Mammary epithelial cell (primary cell): ENCODE measurements around the gene ADCY7.

Source experiments
- EZH2 ChIP-seq: IDR thresholded peaks from 2 replicates; pipeline ENCODE4 v1.6.1; 2012; ENCODE audit warnings: low read length, inconsistent platforms, borderline replicate concordance
- TF ChIP-seq, protein P1 (sequence below), 2 donors: IDR thresholded peaks in 1 of 2; conservative IDR thresholded peaks in 1 of 2; 2 replicates each; pipeline ENCODE4 v1.5.1; 2011 to 2012; ENCODE audit warnings: inconsistent platforms in 2 of 2, low read length in 2 of 2, mild to moderate bottlenecking in 2 of 2, control low read depth in 1 of 2, low read depth in 1 of 2; ENCODE audit not compliant: insufficient read depth in 1 of 2; ENCODE audit errors: extremely low read depth in 1 of 2

DNA sequence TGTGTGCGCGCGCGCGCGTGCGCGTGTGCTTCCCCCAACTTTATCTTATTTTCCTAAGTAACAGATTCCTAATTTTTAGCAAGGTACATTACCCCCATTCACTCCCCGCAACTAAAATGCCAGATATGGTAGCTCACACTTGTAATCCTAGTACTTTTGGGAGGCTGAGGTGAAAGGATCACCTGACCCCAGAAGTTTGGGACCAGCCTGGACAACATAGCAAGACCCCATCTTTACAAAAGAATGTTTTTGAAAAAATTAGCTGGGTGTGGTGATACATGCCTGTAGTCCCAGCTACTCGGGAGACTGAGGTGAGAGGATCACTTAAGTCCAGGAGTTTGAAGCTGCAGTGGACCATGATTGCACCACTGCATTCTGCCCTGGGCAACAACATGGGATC is 97.3 kb downstream of the ADCY7 start:
- TF ChIP-seq, protein P1, sequence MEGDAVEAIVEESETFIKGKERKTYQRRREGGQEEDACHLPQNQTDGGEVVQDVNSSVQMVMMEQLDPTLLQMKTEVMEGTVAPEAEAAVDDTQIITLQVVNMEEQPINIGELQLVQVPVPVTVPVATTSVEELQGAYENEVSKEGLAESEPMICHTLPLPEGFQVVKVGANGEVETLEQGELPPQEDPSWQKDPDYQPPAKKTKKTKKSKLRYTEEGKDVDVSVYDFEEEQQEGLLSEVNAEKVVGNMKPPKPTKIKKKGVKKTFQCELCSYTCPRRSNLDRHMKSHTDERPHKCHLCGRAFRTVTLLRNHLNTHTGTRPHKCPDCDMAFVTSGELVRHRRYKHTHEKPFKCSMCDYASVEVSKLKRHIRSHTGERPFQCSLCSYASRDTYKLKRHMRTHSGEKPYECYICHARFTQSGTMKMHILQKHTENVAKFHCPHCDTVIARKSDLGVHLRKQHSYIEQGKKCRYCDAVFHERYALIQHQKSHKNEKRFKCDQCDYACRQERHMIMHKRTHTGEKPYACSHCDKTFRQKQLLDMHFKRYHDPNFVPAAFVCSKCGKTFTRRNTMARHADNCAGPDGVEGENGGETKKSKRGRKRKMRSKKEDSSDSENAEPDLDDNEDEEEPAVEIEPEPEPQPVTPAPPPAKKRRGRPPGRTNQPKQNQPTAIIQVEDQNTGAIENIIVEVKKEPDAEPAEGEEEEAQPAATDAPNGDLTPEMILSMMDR (conservative IDR thresholded peaks at IDR 0.05 in 1 of 2, IDR thresholded peaks at IDR 0.05 in 1 of 2; ENCODE audit: extremely low read depth in 1 of 2, insufficient read depth in 1 of 2, low read depth in 1 of 2, low read length in 2 of 2), result no peak
- no peak for TF ChIP-seq EZH2
